Caki2 (cell line): ENCODE measurements around the gene SLC6A17. TPM values are rescaled to one million over a fixed set of nuclear protein-coding genes. Genes with fewer than 3 reads are reported as not detected.
A peak's percentile ranks its signal among the peaks of the same experiment; 100 is the strongest.

Source experiments
- DNase-seq: peaks from one replicate; pipeline ENCODE4 v3.0.0-alpha.2; 2015; ENCODE audit warnings: low read depth
- in situ Hi-C: cut with HindIII; loops from 2 replicates; pipeline ENCODE4 v1.10.0; 2016; ENCODE audit warnings: low sequenced_read_pairs, low pct_unique_long_range_greater_than_20kb, mixed read lengths
- total RNA-seq: library from RNA; depleted of rRNA; stranded (reverse); fragments of >200 nt; shearing (Covaris generic); gene quantifications from 2 replicates; pipeline ENCODE4 v1.2.3, GENCODE V29; 2014; ENCODE audit warnings: low replicate concordance

SLC6A17 gene
- total RNA-seq, 1 experiment from 2014 or later, result 1.3 TPM

DNA sequence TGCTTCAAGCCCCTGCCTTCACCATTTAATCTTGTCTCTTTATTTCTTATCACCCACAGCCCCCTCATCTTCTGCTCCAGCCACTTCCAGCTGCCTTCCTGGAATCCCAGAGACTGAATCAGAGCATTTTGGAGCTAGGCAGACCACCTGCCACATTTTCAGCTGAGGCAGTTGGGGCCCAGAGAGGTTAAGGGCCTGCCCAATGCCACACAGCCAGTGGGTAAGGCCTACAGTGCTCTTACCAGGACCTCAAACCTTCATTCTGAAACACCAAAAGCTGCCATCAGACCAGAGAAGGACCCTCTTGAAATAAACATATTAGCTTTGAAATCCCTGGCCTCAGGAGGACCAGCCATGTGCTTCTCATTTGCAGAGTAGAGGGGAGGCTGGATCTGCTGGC is 17.6 kb upstream of the SLC6A17 start:
- DNase-seq, result no peak
- in situ Hi-C loops, result no loop called here

DNA sequence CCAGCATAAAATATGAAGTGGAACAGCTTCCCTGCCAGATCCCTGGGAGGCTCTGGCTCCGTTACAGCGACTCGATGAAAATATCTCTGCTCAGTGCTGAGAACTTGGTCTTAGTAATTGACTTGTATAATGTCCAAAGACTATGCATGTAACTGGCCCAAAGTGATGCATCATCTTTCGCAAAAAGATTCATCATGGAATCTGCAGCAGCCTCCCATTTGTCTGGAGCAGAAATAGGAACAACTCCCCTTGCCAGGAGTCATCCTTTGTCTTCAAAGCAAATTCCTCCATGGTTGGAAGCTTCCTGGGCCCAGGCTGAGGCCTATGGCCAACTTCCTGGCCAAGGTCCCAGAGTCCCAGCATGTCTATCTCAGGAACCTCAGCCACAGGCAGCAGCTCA is 16.9 kb upstream of the SLC6A17 start:
- in situ Hi-C loops, result no loop called here
- no peak for DNase-seq

DNA sequence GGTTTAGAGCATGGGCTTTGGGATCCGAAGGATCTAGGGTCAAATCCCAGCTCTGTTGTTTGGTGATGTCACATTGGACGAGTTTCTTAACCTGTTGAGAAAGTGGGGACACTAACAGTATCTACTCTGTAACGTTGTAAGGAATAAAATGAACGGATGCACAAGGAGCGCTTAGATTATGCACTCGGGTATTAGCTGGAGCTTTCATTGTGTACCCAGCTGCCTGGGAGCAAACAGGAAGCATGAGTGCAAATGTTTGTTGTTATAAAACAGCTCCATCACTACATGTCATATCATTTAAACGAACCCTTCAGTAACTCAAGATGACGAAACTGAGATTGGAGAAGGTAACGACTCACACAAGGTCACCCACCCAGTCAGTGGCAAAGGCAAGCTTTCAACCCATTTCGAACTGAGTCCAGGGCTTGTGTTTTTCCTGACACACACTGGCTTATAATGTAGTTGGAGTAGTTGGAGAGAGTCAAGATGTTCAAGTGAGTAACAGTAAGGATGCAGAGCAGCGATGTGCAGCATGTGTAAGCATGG is 16.2 kb upstream of the SLC6A17 start:
- in situ Hi-C loops, result no loop called here
- DNase-seq, result no peak

DNA sequence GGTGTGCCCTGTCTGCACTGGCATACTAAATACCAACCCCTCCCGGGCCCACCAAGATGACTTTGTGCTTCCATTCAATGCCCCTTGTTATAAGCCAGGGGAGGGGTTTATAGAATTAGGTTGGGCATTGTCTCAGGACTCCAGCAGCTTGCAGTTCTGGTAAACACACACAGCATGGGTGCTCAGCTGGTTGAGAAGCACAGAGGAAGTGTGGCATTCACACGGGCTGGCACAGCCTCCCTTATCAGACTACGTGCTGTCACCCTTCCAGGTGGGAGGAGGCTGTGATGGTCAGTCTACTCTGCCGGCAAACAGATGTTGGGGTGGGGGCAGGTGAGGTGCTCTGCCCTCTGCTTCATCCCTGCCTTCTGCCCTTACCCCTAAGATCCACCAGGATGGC is 15.0 kb upstream of the SLC6A17 start:
- DNase-seq, result no peak
- in situ Hi-C loops, result no loop called here

DNA sequence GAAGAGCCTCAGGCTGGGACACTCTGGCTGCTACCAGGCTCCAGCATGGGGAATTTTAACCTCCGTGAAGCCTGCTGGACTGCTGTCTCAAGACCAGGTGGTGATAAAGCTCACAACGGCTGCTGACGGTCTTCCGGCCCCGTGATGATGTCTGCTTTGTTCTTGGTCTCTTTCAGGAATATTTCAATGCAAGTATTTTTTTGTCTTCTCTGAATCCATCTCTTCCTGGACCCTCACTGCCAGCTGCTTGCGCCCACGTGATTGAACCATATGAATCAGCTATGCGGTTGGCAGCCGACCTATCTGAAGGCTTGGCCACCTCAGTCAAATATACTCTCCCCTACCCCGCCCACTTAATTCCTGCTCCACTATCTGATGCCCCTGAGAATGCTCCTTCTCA is 14.6 kb upstream of the SLC6A17 start:
- in situ Hi-C loops, result no loop called here
- DNase-seq, result no peak

DNA sequence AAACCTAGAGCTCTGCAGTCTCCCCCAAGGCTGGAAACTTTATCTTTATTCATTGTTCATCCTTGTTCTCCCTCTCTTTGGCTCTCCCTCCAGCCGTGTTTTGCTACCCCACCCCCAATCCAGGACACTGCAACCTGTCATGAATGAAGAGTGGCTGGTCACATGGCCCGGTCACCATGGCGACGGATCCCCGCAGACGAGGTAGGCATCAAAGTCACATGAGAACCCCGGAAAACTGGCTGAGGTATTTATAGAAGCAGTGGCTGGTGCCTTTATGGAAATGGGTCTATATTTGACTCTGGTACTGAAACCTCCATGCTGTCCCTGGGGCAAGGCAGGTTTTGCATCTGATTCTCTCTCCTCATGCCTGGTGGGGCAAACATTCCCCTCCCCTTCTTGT is 13.4 kb upstream of the SLC6A17 start:
- in situ Hi-C loops, result no loop called here
- DNase-seq, result no peak

DNA sequence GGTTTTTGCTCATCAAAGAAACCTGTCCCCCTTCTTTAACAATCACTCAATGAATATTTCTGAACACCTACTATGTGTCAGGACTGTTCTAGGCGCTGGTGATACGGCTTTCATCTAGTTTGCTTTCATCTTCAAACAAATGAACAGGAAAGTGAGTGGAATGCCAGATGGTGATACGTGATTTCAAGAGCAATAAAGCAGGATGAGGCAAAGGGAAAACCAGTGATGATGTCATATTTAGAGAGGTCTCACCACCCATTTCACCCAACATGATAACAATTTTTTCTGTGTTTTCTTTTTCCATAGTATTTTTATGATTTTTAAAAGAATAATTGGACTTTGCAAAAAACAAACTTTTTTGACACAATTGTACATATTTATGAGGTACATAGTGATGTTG is 11.3 kb upstream of the SLC6A17 start:
- no peak for DNase-seq
- in situ Hi-C loops, result no loop called here

DNA sequence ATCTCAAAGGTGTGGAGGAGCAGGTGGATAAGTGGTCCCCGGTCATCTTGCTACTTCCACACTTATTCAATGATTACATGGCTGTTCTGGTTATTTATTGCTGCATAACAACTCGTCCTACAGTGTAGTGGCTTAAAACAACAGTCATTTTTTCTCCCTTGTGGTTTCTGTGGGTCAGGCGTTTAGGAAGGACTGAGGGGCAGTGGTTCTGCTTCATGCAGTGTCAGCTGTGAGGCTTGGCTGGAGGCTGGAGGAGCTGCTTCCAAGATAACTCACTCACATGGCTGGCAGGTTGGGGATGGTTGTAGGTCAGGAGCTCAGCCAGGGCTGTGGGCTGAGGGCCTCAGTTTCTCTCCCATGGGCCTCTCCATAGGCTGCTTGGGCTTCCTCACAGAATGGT is 5.9 kb upstream of the SLC6A17 start:
- in situ Hi-C loops, result no loop called here
- DNase-seq, result no peak

DNA sequence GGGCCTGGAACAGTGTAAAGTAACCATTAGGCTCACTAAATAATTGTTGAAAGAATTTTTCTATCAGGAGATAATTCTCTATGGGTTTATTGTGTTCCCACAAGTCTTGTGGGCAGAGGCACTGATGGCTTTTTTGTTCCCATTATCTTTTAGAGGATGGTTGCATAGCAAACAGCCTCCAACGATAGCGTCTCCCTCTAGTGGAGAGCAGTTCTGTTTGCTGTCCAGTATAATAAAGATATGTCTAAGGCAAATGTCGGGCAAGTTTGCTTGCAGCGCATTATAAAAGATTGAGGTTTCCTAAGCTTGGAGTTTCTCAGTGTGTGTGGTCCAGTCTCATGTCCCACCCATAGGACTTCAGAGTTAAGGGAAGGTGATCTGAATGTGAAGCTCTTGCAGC is 1.3 kb upstream of the SLC6A17 start:
- DNase-seq, result no peak
- in situ Hi-C loops, result no loop called here

DNA sequence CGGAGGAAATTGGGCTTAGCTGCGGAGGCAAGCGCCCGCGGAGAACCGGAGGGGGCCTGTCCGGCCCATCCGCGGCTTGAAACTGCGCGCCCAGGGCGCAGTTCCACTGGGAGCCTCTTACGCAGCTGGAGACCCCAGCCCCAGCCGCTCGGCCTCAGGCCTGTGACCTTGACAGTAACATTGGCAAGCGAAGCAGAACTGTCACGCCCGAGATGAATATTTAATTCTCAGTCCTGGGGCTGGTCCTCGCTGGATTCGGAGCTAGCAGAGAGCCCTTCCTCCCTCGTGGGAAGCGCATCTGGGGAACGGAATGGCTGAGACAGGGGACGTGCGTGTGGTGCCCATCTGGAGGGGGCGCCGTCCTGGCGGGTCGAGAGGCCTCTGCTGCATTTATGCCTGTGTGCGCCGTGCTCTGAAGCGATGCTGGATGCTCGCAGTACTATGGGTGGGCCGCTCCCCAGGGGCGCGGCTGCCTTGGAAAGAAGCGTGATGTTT is 928 bp downstream of the SLC6A17 start:
- in situ Hi-C loops, result no loop called here
- DNase-seq, result no peak

DNA sequence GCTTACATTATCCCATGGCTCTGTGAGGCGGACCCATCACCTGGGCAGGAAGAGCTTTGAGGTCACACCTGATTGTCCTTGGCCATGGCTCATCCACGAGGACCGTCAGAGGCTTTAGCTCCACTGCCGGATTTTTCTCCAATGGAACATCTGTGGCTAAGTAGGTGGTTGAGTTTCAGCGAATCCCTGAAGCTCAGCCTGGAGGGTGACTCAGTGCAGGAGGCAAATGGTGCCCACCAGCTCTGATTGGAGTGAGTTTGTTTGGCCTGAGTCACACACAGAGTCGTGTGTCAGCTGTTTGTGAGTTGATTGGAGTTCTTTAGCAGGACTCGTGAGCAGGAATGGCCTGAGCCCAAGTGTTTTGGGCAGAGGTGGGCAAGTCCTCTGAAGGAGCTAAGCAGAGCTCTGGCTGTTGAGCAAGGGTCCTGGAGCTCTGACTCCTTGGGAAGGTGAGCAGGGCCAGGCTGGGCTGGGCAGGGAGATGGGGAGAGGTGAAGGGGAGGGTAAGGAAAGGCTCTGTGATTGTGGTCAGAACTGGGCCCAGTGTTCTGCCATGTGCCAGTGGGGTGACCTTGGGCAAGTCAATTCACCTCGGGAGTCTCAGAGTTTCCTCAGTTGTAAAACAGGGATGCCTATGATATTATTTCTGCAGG is 2.0 kb downstream of the SLC6A17 start:
- in situ Hi-C loops, result no loop called here
- DNase-seq, result peak; percentile 73

DNA sequence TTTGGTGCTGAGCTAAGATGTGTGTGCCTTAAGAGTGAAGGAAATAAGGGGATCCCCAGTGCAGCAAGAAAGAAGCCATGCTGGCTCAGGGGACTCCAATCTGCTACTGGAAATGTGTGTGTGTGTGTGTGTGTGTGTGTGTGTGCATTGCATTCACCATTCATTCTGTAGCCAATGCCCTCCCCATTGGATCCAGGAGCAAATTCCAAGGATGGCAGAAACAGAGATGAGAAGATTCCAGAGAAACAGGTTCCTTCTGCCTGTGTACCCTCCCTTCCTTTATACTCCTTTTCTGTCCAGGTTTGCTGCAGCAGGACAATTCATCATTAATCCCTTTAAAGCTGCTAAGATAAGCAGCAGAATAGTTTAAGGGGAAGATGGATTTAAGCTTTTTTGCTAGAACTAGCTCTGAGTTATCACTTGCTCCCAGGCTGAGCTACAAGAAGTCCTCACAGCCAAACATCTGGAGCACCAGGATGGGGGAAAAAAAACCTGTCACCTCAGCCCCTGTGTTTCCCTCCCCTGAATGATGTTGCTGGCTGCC is 3.2 kb downstream of the SLC6A17 start:
- no peak for DNase-seq
- in situ Hi-C loops, result no loop called here

DNA sequence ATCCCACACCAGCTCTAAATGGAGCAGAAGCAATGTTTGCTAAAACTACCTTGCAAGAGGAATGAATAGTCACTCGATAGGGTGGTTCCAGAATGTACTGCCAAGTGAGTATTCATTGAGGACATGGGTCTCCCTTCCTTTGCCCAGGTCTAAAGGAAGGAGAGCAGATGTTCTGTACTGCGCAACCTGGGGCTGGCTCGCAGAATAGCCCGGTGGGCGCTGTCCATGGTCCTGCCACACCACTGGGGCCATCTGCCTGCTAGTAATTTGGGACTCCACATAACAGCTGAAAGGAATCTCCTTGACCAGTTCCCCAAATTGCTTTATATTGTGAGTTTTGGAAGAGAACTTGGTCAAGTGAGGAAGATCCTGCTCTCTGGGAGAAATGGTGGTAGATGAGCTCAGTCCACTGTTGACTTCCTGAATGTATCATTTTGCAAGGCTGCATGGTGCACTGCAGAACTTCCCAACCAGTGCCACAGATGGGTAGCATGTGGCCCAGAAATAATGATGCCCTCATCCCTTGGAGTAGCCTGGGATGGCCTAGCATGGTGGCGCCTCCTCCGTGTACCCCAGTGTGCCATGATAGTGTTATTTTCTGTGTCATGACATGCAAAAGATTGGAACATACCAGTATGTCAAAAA is 5.7 kb downstream of the SLC6A17 start:
- DNase-seq, result no peak
- in situ Hi-C loops, result no loop called here

DNA sequence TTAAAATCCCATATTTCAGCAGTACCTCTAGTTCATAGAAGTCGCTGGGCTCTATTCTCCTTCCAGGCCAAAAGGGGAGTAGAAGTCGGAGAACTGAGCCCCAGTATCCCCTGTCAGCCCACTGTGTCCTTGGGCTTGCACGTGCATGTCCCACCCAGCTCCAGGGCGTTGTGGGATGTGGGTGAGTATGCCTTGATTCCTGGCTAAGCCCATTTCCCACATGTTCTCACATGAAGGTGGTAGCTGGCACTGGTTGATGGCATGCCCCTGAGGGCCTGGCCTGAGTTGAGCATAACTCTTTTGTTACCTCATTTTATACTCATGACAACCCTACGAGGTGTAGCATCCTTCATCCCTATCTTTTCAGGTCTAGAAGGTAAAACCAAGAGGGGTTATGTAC is 8.0 kb downstream of the SLC6A17 start:
- in situ Hi-C loops, result no loop called here

DNA sequence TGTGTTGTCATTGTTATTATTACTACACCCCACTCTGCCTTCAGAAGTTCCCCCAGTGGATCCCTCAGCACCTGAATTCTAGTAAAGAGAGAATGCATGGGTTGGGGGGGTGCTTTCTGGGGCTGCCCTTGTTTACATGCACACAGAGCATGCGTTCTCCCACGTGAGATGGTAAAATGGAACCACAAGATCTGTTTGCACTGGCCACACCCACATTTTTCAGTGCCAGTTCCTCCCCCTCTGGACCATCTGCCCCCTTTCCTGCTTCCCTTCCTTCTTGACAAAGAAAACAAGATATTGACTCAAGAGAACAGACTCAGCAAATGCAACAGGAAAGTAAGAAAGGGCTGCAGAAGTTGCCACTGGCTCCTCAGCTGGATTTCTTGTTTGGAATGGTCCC is 8.9 kb downstream of the SLC6A17 start:
- in situ Hi-C loops, result no loop called here
- DNase-seq, result no peak

More for the DNA sequence above, 8.0 kb downstream of the SLC6A17 start:
- no peak for DNase-seq

DNA sequence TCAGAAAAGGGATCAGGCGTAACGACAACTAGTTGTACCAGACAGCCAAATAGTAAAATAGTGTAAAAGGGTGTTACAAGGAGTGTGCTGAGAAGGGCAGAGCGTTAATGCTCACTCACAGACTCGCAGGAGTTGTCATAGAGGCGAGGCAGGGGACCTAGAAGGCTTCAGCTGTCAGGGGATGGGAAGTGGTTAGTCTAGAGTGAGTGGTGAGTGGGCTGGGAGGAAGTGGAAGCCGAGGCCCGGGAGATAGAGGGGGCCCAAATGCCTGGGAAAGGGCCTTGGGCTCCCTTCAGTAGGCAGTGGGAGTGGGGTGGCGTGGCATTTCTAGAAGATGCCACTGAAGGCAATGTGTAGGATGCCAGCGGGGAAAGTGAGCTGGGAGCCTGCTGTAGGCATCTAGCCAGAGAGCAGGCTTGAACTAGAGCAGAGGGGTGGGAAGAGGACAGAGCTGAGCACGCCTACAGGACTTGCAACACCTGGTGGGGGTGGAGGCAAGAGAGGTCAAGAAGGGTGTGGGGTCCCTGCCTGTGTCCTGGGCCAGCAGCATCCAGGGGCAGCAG is 10.3 kb downstream of the SLC6A17 start:
- in situ Hi-C loops, result no loop called here
- no peak for DNase-seq

DNA sequence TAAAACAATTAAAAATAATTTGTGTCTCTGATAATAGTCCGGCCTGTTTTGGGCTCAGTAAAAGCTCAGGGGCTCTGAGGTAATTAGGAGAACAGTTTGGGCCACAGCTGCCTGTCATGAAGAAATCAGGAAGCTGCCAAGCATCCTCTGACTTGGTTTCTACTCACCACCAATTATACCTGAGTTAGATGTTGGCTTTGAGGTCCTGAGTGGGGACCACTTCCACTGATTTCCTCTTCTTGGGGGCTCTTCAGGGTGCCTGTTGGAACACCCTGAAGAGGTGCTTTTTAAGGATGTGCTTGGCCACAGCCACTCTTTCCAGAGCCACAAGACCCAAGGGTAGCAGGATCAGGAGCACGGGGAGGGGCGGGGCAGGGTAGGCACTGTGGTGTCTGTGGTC is 10.9 kb downstream of the SLC6A17 start:
- DNase-seq, result no peak
- in situ Hi-C loops, result no loop called here

DNA sequence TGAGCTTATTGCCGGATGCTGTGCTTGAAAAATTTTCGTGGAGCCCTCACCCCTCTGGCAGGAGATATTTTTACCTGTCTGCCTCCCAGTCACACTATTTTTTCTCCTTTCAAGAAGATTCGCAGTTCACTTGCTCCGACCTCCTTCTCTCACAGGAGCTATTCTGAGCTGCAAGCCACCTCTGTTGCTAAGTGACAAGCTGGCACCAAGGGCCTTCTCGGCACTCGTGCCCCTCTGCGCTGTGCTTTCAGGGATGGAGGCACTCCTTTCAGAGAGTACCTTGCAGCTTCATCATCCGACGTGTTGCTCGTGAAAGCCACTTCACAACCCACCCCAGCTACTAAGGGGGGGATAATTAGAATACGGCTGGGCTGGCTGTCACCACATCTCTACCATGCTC is 11.6 kb downstream of the SLC6A17 start:
- in situ Hi-C loops, result no loop called here
- DNase-seq, result no peak

DNA sequence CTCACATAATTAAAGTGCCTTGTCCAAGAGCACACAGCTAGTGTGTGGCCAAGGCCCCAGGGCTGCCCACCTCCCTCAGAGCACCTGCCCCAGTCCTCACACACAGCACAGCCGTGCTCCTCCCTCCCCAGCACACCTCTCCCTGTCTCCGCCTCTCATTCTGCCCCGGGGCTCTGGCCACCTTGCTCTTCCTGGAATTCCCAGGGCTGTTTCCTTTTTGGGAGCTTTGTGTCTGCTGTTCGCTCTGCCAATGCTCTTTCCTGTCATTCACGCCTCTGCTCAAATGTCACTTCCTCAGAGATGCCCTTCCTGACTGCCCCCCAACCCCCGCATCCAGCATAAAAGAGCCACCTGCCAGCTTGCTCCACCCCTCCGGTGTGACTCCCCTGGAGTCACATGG is 13.3 kb downstream of the SLC6A17 start:
- in situ Hi-C loops, result no loop called here
- no peak for DNase-seq
